Measurements from ENCODE around the gene NEDD4. TPM values are rescaled to one million over a fixed set of nuclear protein-coding genes. Genes with fewer than 3 reads are reported as not detected.
"Not testable (repeated sequence)": the region's sequence is repeated elsewhere in the genome, so short reads cannot be mapped to it uniquely, and the experiment has no call there.

NEDD4 gene
- total RNA-seq, 1 experiment from 2014 or later = 18.8 TPM

DNA sequence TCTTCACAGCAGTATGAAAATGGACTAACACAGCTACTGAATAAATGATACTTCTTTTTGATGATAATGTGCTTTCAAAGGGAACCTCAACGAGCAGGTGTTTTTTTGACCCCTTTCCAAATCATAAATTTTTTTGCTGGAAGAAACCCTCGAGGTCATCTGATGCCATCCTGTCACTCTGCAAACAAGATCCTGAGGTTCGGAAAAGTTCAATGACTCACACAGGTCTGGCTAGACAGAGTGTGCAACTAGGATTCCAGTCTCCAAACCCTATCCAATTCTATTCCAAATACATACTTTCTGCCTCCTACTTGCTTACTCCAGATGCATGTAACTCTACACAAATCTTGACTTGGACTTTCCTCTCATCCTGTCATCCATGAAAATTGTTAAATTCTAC, 124.7 kb downstream of the NEDD4 start:
- POLR2A ChIA-PET = no interaction called here

DNA sequence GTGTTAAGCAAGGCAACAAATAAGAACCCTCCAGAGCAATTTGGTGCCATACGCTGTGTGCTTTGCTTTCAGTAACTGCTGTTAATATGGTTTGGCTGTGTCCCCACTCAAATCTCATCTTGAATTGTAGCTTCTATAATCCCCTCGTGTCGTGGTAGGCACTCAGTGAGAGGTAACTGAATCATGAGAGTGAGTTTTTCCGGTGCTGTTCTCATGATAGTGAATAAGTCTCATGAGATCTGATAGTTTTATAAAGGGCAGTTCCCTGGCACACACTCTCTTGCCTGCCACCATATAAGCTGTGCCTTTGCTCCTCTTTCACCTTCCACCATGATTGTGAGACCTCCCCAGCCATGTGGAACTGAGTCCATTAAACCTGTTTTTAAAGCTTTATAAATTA, 125.1 kb downstream of the NEDD4 start:
- CTCF ChIA-PET; H3K4me3 ChIP-seq (ENCODE audit: low read depth in 2 of 2, low read length in 2 of 2); H3K27ac ChIP-seq (ENCODE audit: low read length); H3K27me3 ChIP-seq (ENCODE audit: control insufficient read depth, insufficient read depth, low read length); in situ Hi-C loops (cut with HindIII; ENCODE audit: low pct_unique_long_range_greater_than_20kb, low sequenced_read_pairs); ATAC-seq; POLR2A ChIA-PET; intact Hi-C loops (cut with micrococcal nuclease; ENCODE audit: unreplicated experiment); DNase-seq (ENCODE audit: low read depth, low spot score); H3K4me1 ChIP-seq (ENCODE audit: control insufficient read depth, insufficient read depth, low read length); BruUV-seq (replicated peaks); H3K36me3 ChIP-seq (ENCODE audit: control insufficient read depth, insufficient read depth, low read length); H3K9me3 ChIP-seq (ENCODE audit: control insufficient read depth, insufficient read depth, low read depth, low read length): not testable (repeated sequence)

More for the DNA sequence above, 124.7 kb downstream of the NEDD4 start:
- CTCF ChIA-PET = no interaction called here
- DNase-seq (ENCODE audit: low read depth, low spot score) = peak; percentile 41
- no peak overlapping the region for H3K4me3 ChIP-seq (ENCODE audit: low read depth in 2 of 2, low read length in 2 of 2)
- no peaks in the 10 kb centered on the region for H3K27me3 ChIP-seq (ENCODE audit: control insufficient read depth, insufficient read depth, low read length)
- in situ Hi-C loops (cut with HindIII; ENCODE audit: low pct_unique_long_range_greater_than_20kb, low sequenced_read_pairs) (no loop called here), intact Hi-C loops (cut with micrococcal nuclease; ENCODE audit: unreplicated experiment) (no loop called here)
- no peak for ATAC-seq
- BruUV-seq (replicated peaks) = no TSS peak
- TF ChIP-seq TCF7L2 (IDR thresholded peaks at IDR 0.05; ENCODE audit: low read depth, low read length) (no peak), SIN3A (IDR thresholded peaks at IDR 0.05; ENCODE audit: borderline replicate concordance, insufficient read depth, low read depth, low read length) (no peak), POLR2AphosphoS5 (IDR thresholded peaks at IDR 0.05; ENCODE audit: low read depth, low read length) (no peak)
- TF ChIP-seq, protein P1, sequence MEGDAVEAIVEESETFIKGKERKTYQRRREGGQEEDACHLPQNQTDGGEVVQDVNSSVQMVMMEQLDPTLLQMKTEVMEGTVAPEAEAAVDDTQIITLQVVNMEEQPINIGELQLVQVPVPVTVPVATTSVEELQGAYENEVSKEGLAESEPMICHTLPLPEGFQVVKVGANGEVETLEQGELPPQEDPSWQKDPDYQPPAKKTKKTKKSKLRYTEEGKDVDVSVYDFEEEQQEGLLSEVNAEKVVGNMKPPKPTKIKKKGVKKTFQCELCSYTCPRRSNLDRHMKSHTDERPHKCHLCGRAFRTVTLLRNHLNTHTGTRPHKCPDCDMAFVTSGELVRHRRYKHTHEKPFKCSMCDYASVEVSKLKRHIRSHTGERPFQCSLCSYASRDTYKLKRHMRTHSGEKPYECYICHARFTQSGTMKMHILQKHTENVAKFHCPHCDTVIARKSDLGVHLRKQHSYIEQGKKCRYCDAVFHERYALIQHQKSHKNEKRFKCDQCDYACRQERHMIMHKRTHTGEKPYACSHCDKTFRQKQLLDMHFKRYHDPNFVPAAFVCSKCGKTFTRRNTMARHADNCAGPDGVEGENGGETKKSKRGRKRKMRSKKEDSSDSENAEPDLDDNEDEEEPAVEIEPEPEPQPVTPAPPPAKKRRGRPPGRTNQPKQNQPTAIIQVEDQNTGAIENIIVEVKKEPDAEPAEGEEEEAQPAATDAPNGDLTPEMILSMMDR (IDR thresholded peaks at IDR 0.05) = no peak
- TF ChIP-seq, protein P2, sequence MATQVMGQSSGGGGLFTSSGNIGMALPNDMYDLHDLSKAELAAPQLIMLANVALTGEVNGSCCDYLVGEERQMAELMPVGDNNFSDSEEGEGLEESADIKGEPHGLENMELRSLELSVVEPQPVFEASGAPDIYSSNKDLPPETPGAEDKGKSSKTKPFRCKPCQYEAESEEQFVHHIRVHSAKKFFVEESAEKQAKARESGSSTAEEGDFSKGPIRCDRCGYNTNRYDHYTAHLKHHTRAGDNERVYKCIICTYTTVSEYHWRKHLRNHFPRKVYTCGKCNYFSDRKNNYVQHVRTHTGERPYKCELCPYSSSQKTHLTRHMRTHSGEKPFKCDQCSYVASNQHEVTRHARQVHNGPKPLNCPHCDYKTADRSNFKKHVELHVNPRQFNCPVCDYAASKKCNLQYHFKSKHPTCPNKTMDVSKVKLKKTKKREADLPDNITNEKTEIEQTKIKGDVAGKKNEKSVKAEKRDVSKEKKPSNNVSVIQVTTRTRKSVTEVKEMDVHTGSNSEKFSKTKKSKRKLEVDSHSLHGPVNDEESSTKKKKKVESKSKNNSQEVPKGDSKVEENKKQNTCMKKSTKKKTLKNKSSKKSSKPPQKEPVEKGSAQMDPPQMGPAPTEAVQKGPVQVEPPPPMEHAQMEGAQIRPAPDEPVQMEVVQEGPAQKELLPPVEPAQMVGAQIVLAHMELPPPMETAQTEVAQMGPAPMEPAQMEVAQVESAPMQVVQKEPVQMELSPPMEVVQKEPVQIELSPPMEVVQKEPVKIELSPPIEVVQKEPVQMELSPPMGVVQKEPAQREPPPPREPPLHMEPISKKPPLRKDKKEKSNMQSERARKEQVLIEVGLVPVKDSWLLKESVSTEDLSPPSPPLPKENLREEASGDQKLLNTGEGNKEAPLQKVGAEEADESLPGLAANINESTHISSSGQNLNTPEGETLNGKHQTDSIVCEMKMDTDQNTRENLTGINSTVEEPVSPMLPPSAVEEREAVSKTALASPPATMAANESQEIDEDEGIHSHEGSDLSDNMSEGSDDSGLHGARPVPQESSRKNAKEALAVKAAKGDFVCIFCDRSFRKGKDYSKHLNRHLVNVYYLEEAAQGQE (IDR thresholded peaks at IDR 0.05; ENCODE audit: insufficient read depth in 1 of 2, low read depth in 2 of 2, low read length in 1 of 2) = no peak
- no peaks in the 10 kb centered on the region for H3K9me3 ChIP-seq (ENCODE audit: control insufficient read depth, insufficient read depth, low read depth, low read length)
- H3K27ac ChIP-seq (ENCODE audit: low read length) = no peak overlapping the region
- H3K36me3 ChIP-seq (ENCODE audit: control insufficient read depth, insufficient read depth, low read length) = no peaks in the 10 kb centered on the region
- H3K4me1 ChIP-seq (ENCODE audit: control insufficient read depth, insufficient read depth, low read length) = no peaks in the 10 kb centered on the region

DNA sequence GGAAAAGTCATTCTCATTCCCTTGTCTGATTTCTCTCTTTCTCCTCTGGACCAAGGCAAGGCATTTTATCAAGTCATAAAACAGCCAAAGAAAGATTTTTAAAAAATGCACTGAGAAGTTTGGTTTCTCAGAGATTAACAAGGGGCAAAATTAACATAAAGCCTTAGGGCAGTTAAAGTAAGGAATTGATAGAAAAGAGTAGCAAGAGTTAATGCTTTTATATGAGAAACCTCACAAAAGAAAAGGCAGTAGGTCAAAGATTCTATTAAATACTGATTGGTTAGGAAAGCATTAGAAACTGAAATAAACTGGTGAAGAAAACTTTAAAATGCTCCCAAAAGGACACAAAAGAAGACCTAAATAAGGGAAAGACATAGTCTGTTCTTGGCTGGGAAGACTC, 129.5 kb downstream of the NEDD4 start:
- CTCF ChIA-PET = no interaction called here
- Histone ChIP-seq H3K27ac (ENCODE audit: low read length) (no peak overlapping the region), H3K27me3 (ENCODE audit: control insufficient read depth, insufficient read depth, low read length) (no peaks in the 10 kb centered on the region), H3K4me3 (ENCODE audit: low read depth in 2 of 2, low read length in 2 of 2) (no peak overlapping the region), H3K36me3 (ENCODE audit: control insufficient read depth, insufficient read depth, low read length) (no peaks in the 10 kb centered on the region), H3K9me3 (ENCODE audit: control insufficient read depth, insufficient read depth, low read depth, low read length) (no peaks in the 10 kb centered on the region), H3K4me1 (ENCODE audit: control insufficient read depth, insufficient read depth, low read length) (no peaks in the 10 kb centered on the region)
- intact Hi-C loops (cut with micrococcal nuclease; ENCODE audit: unreplicated experiment) (no loop called here), in situ Hi-C loops (cut with HindIII; ENCODE audit: low pct_unique_long_range_greater_than_20kb, low sequenced_read_pairs) (no loop called here)
- ATAC-seq = no peak
- BruUV-seq (replicated peaks) = no TSS peak
- TF ChIP-seq POLR2AphosphoS5 (IDR thresholded peaks at IDR 0.05; ENCODE audit: low read depth, low read length) = no peak
- no peak for TF ChIP-seq SIN3A (IDR thresholded peaks at IDR 0.05; ENCODE audit: borderline replicate concordance, insufficient read depth, low read depth, low read length)
- no peak for TF ChIP-seq TCF7L2 (IDR thresholded peaks at IDR 0.05; ENCODE audit: low read depth, low read length)
- TF ChIP-seq, protein P2 (IDR thresholded peaks at IDR 0.05; ENCODE audit: insufficient read depth in 1 of 2, low read depth in 2 of 2, low read length in 1 of 2) = no peak
- TF ChIP-seq, protein P1 (IDR thresholded peaks at IDR 0.05) = no peak
- DNase-seq (ENCODE audit: low read depth, low spot score) = no peak
- POLR2A ChIA-PET = no interaction called here

All from Panc1 (cell line).